Thymus (tissue), 11 donors: Measurements from ENCODE around the gene SEMA3F. TPM values are rescaled to one million over a fixed set of nuclear protein-coding genes. Genes with fewer than 3 reads are reported as not detected.

Experiments
- DNase-seq, 9 donors: peaks; one replicate each; pipeline ENCODE4 v3.0.0-alpha.2; 2013; ENCODE audit warnings: low spot score in 9 of 9, low read depth in 6 of 9, missing footprints in 1 of 9
- H3K27ac ChIP-seq, 2 donors: one replicate each; pipeline ENCODE4 v1.5.1; 2013; ENCODE audit warnings: control low read depth in 1 of 2, low read depth in 1 of 2, low read length in 1 of 2, mild to moderate bottlenecking in 1 of 2, moderate library complexity in 1 of 2
- H3K27me3 ChIP-seq, 2 donors: one replicate each; pipeline ENCODE4 v1.5.1; 2013; ENCODE audit warnings: low read length in 1 of 2; ENCODE audit not compliant: control insufficient read depth in 2 of 2, insufficient read depth in 1 of 2
- H3K36me3 ChIP-seq, 2 donors: one replicate each; pipeline ENCODE4 v1.5.1; 2013; ENCODE audit warnings: low read length in 1 of 2, mild to moderate bottlenecking in 1 of 2, moderate library complexity in 1 of 2; ENCODE audit not compliant: control insufficient read depth in 2 of 2, insufficient read depth in 2 of 2
- H3K4me1 ChIP-seq, 2 donors: one replicate each; pipeline ENCODE4 v1.5.1; 2013; ENCODE audit warnings: low read length in 2 of 2; ENCODE audit not compliant: control insufficient read depth in 2 of 2, insufficient read depth in 2 of 2
- H3K4me3 ChIP-seq, 2 donors: one replicate each; pipeline ENCODE4 v1.5.1; 2013; ENCODE audit warnings: low read length in 2 of 2, control low read depth in 1 of 2, mild to moderate bottlenecking in 1 of 2
- H3K9me3 ChIP-seq, 2 donors: one replicate each; pipeline ENCODE4 v1.5.1; 2013; ENCODE audit warnings: low read length in 1 of 2, mild to moderate bottlenecking in 1 of 2; ENCODE audit not compliant: control insufficient read depth in 2 of 2, insufficient read depth in 1 of 2
- WGBS: extraction: QIAGEN DNeasy Blood & Tissue Kit; methylation state at CpG from one replicate; pipeline ENCODE4 v1.1.7; 2013; 5-methylcytosine and 5-hydroxymethylcytosine counted together
- polyA plus RNA-seq: library from polyadenylated mRNA; stranded (reverse); fragments of 200-250 nt; gene quantifications from one replicate; pipeline ENCODE4 v1.2.3, GENCODE V29; 2013
- total RNA-seq: library from RNA; stranded (reverse); fragments of 120-200 nt; gene quantifications from one replicate; pipeline ENCODE4 v1.2.4, GENCODE V29; 2013
- donor health status: healthy.

The SEMA3F gene
- total and polyA plus RNA-seq, 2 donors, result 4.4 to 19.7 TPM

GRCh38 chr3:50150863-50151686 is 4.0 kb upstream of the SEMA3F start:
- no peaks in the 10 kb centered on the region for H3K36me3 ChIP-seq
- 95% methylated on average over 18 of the region's 18 CpGs for WGBS
- peaks cover 17 to 33% of the 10 kb centered on the region in 2 donors for H3K27me3 ChIP-seq
- H3K27ac ChIP-seq, result peak overlapping the region; percentile 37 to 38
- peak in 1 of 9 donors; percentile 23 for DNase-seq
- no peaks in the 10 kb centered on the region for H3K9me3 ChIP-seq
- peaks cover 6 to 40% of the 10 kb centered on the region in 2 donors for H3K4me1 ChIP-seq
- no peak overlapping the region for H3K4me3 ChIP-seq

- no peaks in the 10 kb centered on the region for H3K9me3 ChIP-seq
- peaks cover 6 to 43% of the 10 kb centered on the region in 2 donors for H3K4me1 ChIP-seq
- no peaks in the 10 kb centered on the region for H3K36me3 ChIP-seq
- 75% methylated on average over 5 of the region's 5 CpGs for WGBS
- H3K27me3 ChIP-seq, result peaks cover 23 to 38% of the 10 kb centered on the region in 2 donors
- H3K4me3 ChIP-seq, result no peak overlapping the region
- DNase-seq, result no peak
- H3K27ac ChIP-seq, result peak overlapping the region; percentile 37 to 38
Observed at GRCh38 chr3:50151728-50152127, 3.4 kb upstream of the SEMA3F start.

GRCh38 chr3:50153782-50154475 is 1.2 kb upstream of the SEMA3F start:
- H3K4me3 ChIP-seq, result no peak overlapping the region
- 51% methylated on average over 9 of the region's 9 CpGs for WGBS
- peaks cover 11 to 58% of the 10 kb centered on the region in 2 donors for H3K4me1 ChIP-seq
- no peaks in the 10 kb centered on the region for H3K36me3 ChIP-seq
- H3K27me3 ChIP-seq, result peaks cover 25 to 54% of the 10 kb centered on the region in 2 donors
- DNase-seq, result no peak
- no peaks in the 10 kb centered on the region for H3K9me3 ChIP-seq
- H3K27ac ChIP-seq, result no peak overlapping the region

- Histone ChIP-seq H3K4me3 (peak overlapping the region in 1 of 2 donors; percentile 64), H3K27ac (no peak overlapping the region), H3K9me3 (no peaks in the 10 kb centered on the region), H3K36me3 (no peaks in the 10 kb centered on the region), H3K27me3 (peaks cover 25 to 55% of the 10 kb centered on the region in 2 donors), H3K4me1 (peaks cover 11 to 63% of the 10 kb centered on the region in 2 donors)
- 3% methylated on average over 34 of the region's 34 CpGs for WGBS
- no peak for DNase-seq
Observed at GRCh38 chr3:50154476-50154839, 666 bp upstream of the SEMA3F start.

- H3K4me3 ChIP-seq, result peak overlapping the region; percentile 25 to 64
- DNase-seq, result peak in 1 of 9 donors; percentile 11
- no peaks in the 10 kb centered on the region for H3K9me3 ChIP-seq
- H3K27ac ChIP-seq, result no peak overlapping the region
- 3% methylated on average over 37 of the region's 37 CpGs for WGBS
- H3K36me3 ChIP-seq, result no peaks in the 10 kb centered on the region
- H3K27me3 ChIP-seq, result peaks cover 25 to 56% of the 10 kb centered on the region in 2 donors
- H3K4me1 ChIP-seq, result peaks cover 11 to 58% of the 10 kb centered on the region in 2 donors
Observed at GRCh38 chr3:50155491-50155878, 361 bp downstream of the SEMA3F start.

GRCh38 chr3:50155891-50156290 is 767 bp downstream of the SEMA3F start:
- 40% methylated on average over 13 of the region's 13 CpGs for WGBS
- Histone ChIP-seq H3K4me1 (peaks cover 11 to 57% of the 10 kb centered on the region in 2 donors), H3K27ac (no peak overlapping the region), H3K27me3 (peaks cover 25 to 56% of the 10 kb centered on the region in 2 donors), H3K4me3 (peak overlapping the region; percentile 25 to 64), H3K9me3 (no peaks in the 10 kb centered on the region), H3K36me3 (no peaks in the 10 kb centered on the region)
- peak in 2 of 9 donors; percentile 13 for DNase-seq

- peaks cover 11 to 51% of the 10 kb centered on the region in 2 donors for H3K4me1 ChIP-seq
- H3K27ac ChIP-seq, result peak overlapping the region; percentile 50 to 52
- no peaks in the 10 kb centered on the region for H3K36me3 ChIP-seq
- peak in 1 of 9 donors; percentile 35 for DNase-seq
- peaks cover 25 to 56% of the 10 kb centered on the region in 2 donors for H3K27me3 ChIP-seq
- 59% methylated on average over 20 of the region's 20 CpGs for WGBS
- H3K9me3 ChIP-seq, result no peaks in the 10 kb centered on the region
- H3K4me3 ChIP-seq, result peak overlapping the region in 1 of 2 donors; percentile 26
Observed at GRCh38 chr3:50156549-50157493, 1.7 kb downstream of the SEMA3F start.

GRCh38 chr3:50157827-50158529 is 2.9 kb downstream of the SEMA3F start:
- peak in 3 of 9 donors; percentile 35 to 68 (median 47) for DNase-seq
- Histone ChIP-seq H3K36me3 (no peaks in the 10 kb centered on the region), H3K4me3 (no peak overlapping the region), H3K4me1 (peaks cover 11 to 46% of the 10 kb centered on the region in 2 donors), H3K9me3 (no peaks in the 10 kb centered on the region), H3K27ac (peak overlapping the region in 1 of 2 donors; percentile 50), H3K27me3 (peaks cover 25 to 52% of the 10 kb centered on the region in 2 donors)
- WGBS, result 68% methylated on average over 12 of the region's 12 CpGs
